Measurements from ENCODE around the gene SIVA1. TPM values are rescaled to one million over a fixed set of nuclear protein-coding genes. Genes with fewer than 3 reads are reported as not detected.

SIVA1 gene
- total RNA-seq, 1 donor from 2014 or later: 47.9 TPM

DNA sequence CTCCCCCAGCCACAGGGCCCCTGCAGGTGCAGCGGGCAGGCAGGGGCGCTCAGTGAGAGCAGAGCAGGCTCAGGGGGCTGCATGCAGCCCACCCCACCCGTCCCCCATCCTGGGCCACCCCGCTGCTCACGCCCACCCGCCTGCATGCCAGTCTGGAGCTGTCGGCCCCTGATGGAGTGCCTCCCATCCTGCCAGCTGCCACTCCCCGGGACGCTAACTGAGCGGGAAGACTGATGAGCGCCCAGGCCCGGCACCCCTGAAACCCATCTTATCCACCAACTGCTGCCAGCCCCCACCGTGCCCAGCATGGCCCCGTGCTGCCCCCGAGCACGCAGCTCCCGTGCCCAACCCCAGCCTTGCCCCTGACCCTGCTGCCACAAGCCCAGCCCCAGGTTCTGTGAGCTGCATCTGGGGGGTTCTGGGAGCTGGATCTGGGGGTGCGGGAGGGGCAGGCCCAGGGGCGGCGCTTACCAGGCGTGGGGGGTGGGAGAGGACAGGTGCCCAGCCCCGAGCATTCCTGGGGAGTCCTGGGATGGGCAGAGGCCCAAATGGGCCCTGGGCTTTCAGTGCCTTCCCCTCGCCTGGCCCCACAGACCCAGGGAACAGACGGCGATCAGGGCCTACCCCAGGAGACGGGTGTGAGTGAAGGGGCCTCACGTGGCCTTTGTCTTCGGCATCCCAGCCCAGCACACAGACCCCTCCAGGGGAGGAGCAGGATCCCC is 29.3 kb downstream of the SIVA1 start:
- ChIA-PET POLR2A (no interaction called here), CTCF (no interaction called here)
- no peaks in the 10 kb centered on the region for H3K9me3 Mint-ChIP-seq
- H3K27ac Mint-ChIP-seq: no peak overlapping the region
- no peak overlapping the region for H3K4me3 Mint-ChIP-seq
- DNase-seq (no peak), ATAC-seq (ENCODE audit: low read depth) (no peak)
- peaks cover 2% of the 10 kb centered on the region for H3K36me3 Mint-ChIP-seq (ENCODE audit: low read depth)
- intact Hi-C loops (cut with micrococcal nuclease): no loop called here
- H3K27me3 Mint-ChIP-seq: no peaks in the 10 kb centered on the region
- no peaks in the 10 kb centered on the region for H3K4me1 Mint-ChIP-seq
- TF ChIP-seq CTCF (IDR thresholded peaks at IDR 0.05): no peak

DNA sequence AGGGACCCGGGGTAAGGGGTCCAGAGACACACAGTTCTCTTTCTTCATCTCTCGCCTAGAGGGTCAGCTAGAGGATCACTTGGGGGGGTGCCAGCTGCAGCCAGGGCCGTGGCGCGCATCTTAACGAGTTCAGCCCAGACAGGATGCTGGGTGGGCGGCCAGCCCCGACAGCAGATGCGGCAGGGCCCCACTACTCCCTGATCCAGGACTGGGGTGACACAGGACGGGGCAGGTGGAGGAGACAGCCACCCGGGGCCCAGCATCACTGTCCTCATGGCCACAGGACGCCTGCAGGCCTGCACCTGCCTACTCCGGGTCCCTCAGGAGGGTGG is 29.8 kb downstream of the SIVA1 start:
- intact Hi-C loops (cut with micrococcal nuclease): no loop called here
- Mint-ChIP-seq H3K27ac (no peak overlapping the region), H3K4me3 (no peak overlapping the region), H3K4me1 (no peaks in the 10 kb centered on the region), H3K9me3 (no peaks in the 10 kb centered on the region), H3K36me3 (ENCODE audit: low read depth) (peaks cover 2% of the 10 kb centered on the region), H3K27me3 (no peaks in the 10 kb centered on the region)
- TF ChIP-seq CTCF (IDR thresholded peaks at IDR 0.05): no peak
- DNase-seq: no peak
- ATAC-seq (ENCODE audit: low read depth): no peak
- CTCF ChIA-PET: no interaction called here
- POLR2A ChIA-PET: no interaction called here

DNA sequence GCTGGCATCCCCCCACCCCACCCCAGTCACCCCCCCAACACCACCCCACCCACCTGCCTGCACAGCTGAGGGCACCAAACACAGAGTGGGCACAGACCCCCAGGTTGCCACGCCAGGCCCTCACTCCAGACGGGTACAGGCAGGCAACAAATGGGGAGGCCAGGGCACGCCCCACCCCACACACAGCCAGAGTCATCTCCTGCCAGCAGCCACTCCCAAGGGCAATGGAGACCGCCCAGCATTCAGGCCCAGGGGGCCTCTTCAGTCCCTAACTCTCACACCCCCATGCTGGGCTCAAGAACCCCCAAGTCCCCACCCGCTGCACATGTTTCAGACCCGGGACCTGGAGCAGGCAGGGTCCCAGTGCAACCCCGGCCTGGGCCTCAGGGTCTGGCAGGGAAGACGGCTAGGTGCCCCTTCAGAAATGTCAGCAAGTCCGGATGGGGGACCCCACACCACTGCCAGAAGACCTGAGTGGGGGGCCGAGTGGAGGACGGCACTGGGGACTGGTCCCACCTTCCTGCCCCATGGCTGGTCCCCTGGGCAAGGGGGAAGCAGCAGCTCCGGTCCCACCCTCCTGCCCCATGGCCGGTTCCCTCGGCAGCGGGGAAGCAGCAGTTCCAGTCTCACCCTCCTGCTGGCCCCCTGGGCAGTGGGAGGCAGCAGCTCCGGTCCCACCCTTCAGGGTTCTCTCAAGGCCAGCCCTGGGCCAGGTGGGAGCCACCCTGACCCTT is 30.7 kb downstream of the SIVA1 start:
- CTCF ChIA-PET: no interaction called here
- TF ChIP-seq CTCF (IDR thresholded peaks at IDR 0.05): no peak
- no peak for DNase-seq
- Mint-ChIP-seq H3K27ac (no peak overlapping the region), H3K9me3 (no peaks in the 10 kb centered on the region), H3K27me3 (no peaks in the 10 kb centered on the region), H3K4me1 (no peaks in the 10 kb centered on the region), H3K4me3 (no peak overlapping the region), H3K36me3 (ENCODE audit: low read depth) (peaks cover 2% of the 10 kb centered on the region)
- intact Hi-C loops (cut with micrococcal nuclease): no loop called here
- POLR2A ChIA-PET: interaction anchor here (0.5 kb wide), 1 partner anchor 81 kb away, joined by 4 read pairs; no protein-coding TSS in a partner anchor
- ATAC-seq (ENCODE audit: low read depth): no peak

GRCh38 chr14:104784218-104784568 is 31.2 kb downstream of the SIVA1 start:
- CTCF ChIA-PET: no interaction called here
- Mint-ChIP-seq H3K27me3 (no peaks in the 10 kb centered on the region), H3K36me3 (ENCODE audit: low read depth) (peaks cover 2% of the 10 kb centered on the region), H3K27ac (no peak overlapping the region), H3K4me1 (no peaks in the 10 kb centered on the region), H3K9me3 (no peaks in the 10 kb centered on the region), H3K4me3 (no peak overlapping the region)
- no peak for ATAC-seq (ENCODE audit: low read depth)
- intact Hi-C loops (cut with micrococcal nuclease): no loop called here
- POLR2A ChIA-PET: no interaction called here
- no peak for DNase-seq
- TF ChIP-seq CTCF (IDR thresholded peaks at IDR 0.05): no peak

- no peak for TF ChIP-seq CTCF (IDR thresholded peaks at IDR 0.05)
- ChIA-PET POLR2A (no interaction called here), CTCF (interaction anchor here (1.2 kb wide), 1 partner anchor 16 kb away, joined by 3 read pairs; no protein-coding TSS in a partner anchor)
- no peak overlapping the region for H3K4me3 Mint-ChIP-seq
- intact Hi-C loops (cut with micrococcal nuclease): no loop called here
- H3K4me1 Mint-ChIP-seq: no peaks in the 10 kb centered on the region
- DNase-seq: no peak
- H3K9me3 Mint-ChIP-seq: no peaks in the 10 kb centered on the region
- no peak for ATAC-seq (ENCODE audit: low read depth)
- no peak overlapping the region for H3K27ac Mint-ChIP-seq
- no peaks in the 10 kb centered on the region for H3K27me3 Mint-ChIP-seq
- peaks cover 7% of the 10 kb centered on the region for H3K36me3 Mint-ChIP-seq (ENCODE audit: low read depth)
Measured at GRCh38 chr14:104784846-104785707, 32.1 kb downstream of the SIVA1 start.
